ENCODE data around the gene KRT81. TPM values are rescaled to one million over a fixed set of nuclear protein-coding genes. Genes with fewer than 3 reads are reported as not detected.
"Not testable (repeated sequence)": the region's sequence is repeated elsewhere in the genome, so short reads cannot be mapped to it uniquely, and the experiment has no call there.

The KRT81 gene
- total RNA-seq, 1 donor = not detected

GRCh38 chr12:52259657-52260243 is 31.6 kb downstream of the KRT81 start:
- peaks cover 13% of the 10 kb centered on the region for H3K4me1 ChIP-seq (ENCODE audit: insufficient read depth, low read length)

GRCh38 chr12:52258335-52258901 is 32.9 kb downstream of the KRT81 start:
- Histone ChIP-seq H3K4me1 (ENCODE audit: insufficient read depth, low read length) (peaks cover 13% of the 10 kb centered on the region), H3K9me3 (ENCODE audit: low read depth, low read length) (no peaks in the 10 kb centered on the region), H3K27me3 (ENCODE audit: insufficient read depth, low read length) (peaks cover 61% of the 10 kb centered on the region), H3K4me3 (ENCODE audit: low read length) (no peak overlapping the region)

More at GRCh38 chr12:52259657-52260243, 31.6 kb downstream of the KRT81 start:
- H3K4me3 ChIP-seq (ENCODE audit: low read length) = no peak overlapping the region
- no peaks in the 10 kb centered on the region for H3K9me3 ChIP-seq (ENCODE audit: low read depth, low read length)
- H3K27me3 ChIP-seq (ENCODE audit: insufficient read depth, low read length) = peaks cover 64% of the 10 kb centered on the region

GRCh38 chr12:52257922-52258321 is 33.4 kb downstream of the KRT81 start:
- Histone ChIP-seq H3K4me1 (ENCODE audit: insufficient read depth, low read length) (peaks cover 13% of the 10 kb centered on the region), H3K27me3 (ENCODE audit: insufficient read depth, low read length) (peaks cover 60% of the 10 kb centered on the region)
- not testable (repeated sequence) for H3K9me3 ChIP-seq (ENCODE audit: low read depth, low read length); H3K4me3 ChIP-seq (ENCODE audit: low read length)

- Histone ChIP-seq H3K9me3 (ENCODE audit: low read depth, low read length) (no peaks in the 10 kb centered on the region), H3K4me3 (ENCODE audit: low read length) (no peak overlapping the region), H3K4me1 (ENCODE audit: insufficient read depth, low read length) (peaks cover 13% of the 10 kb centered on the region), H3K27me3 (ENCODE audit: insufficient read depth, low read length) (peaks cover 60% of the 10 kb centered on the region)
Observed at GRCh38 chr12:52257074-52257551, 34.2 kb downstream of the KRT81 start.

GRCh38 chr12:52256584-52256935 is 34.8 kb downstream of the KRT81 start:
- Histone ChIP-seq H3K27me3 (ENCODE audit: insufficient read depth, low read length) (peaks cover 61% of the 10 kb centered on the region), H3K4me3 (ENCODE audit: low read length) (no peak overlapping the region), H3K4me1 (ENCODE audit: insufficient read depth, low read length) (peaks cover 16% of the 10 kb centered on the region), H3K9me3 (ENCODE audit: low read depth, low read length) (no peaks in the 10 kb centered on the region)

GRCh38 chr12:52255926-52256583 is 35.3 kb downstream of the KRT81 start:
- Histone ChIP-seq H3K4me3 (ENCODE audit: low read length) (no peak overlapping the region), H3K9me3 (ENCODE audit: low read depth, low read length) (no peaks in the 10 kb centered on the region), H3K27me3 (ENCODE audit: insufficient read depth, low read length) (peaks cover 60% of the 10 kb centered on the region), H3K4me1 (ENCODE audit: insufficient read depth, low read length) (peaks cover 17% of the 10 kb centered on the region)

- Histone ChIP-seq H3K9me3 (ENCODE audit: low read depth, low read length) (no peaks in the 10 kb centered on the region), H3K4me1 (ENCODE audit: insufficient read depth, low read length) (peaks cover 14% of the 10 kb centered on the region), H3K27me3 (ENCODE audit: insufficient read depth, low read length) (peaks cover 58% of the 10 kb centered on the region), H3K4me3 (ENCODE audit: low read length) (no peak overlapping the region)
Observed at GRCh38 chr12:52254965-52255751, 36.2 kb downstream of the KRT81 start.

GRCh38 chr12:52254180-52254964 is 37.0 kb downstream of the KRT81 start:
- H3K9me3 ChIP-seq (ENCODE audit: low read depth, low read length) = no peaks in the 10 kb centered on the region
- no peak overlapping the region for H3K4me3 ChIP-seq (ENCODE audit: low read length)
- peaks cover 6% of the 10 kb centered on the region for H3K4me1 ChIP-seq (ENCODE audit: insufficient read depth, low read length)
- peaks cover 59% of the 10 kb centered on the region for H3K27me3 ChIP-seq (ENCODE audit: insufficient read depth, low read length)

GRCh38 chr12:52253391-52254179 is 37.7 kb downstream of the KRT81 start:
- Histone ChIP-seq H3K27me3 (ENCODE audit: insufficient read depth, low read length) (peaks cover 54% of the 10 kb centered on the region), H3K4me3 (ENCODE audit: low read length) (no peak overlapping the region), H3K4me1 (ENCODE audit: insufficient read depth, low read length) (peaks cover 3% of the 10 kb centered on the region), H3K9me3 (ENCODE audit: low read depth, low read length) (no peaks in the 10 kb centered on the region)

- no peaks in the 10 kb centered on the region for H3K9me3 ChIP-seq (ENCODE audit: low read depth, low read length)
- H3K4me3 ChIP-seq (ENCODE audit: low read length) = no peak overlapping the region
- peaks cover 3% of the 10 kb centered on the region for H3K4me1 ChIP-seq (ENCODE audit: insufficient read depth, low read length)
- peaks cover 50% of the 10 kb centered on the region for H3K27me3 ChIP-seq (ENCODE audit: insufficient read depth, low read length)
Observed at GRCh38 chr12:52252728-52253343, 38.5 kb downstream of the KRT81 start.

- peaks cover 43% of the 10 kb centered on the region for H3K27me3 ChIP-seq (ENCODE audit: insufficient read depth, low read length)
- not testable (repeated sequence) for H3K4me3 ChIP-seq (ENCODE audit: low read length); H3K4me1 ChIP-seq (ENCODE audit: insufficient read depth, low read length); H3K9me3 ChIP-seq (ENCODE audit: low read depth, low read length)
Observed at GRCh38 chr12:52252175-52252615, 39.1 kb downstream of the KRT81 start.

GRCh38 chr12:52251367-52252051 is 39.8 kb downstream of the KRT81 start:
- no peaks in the 10 kb centered on the region for H3K9me3 ChIP-seq (ENCODE audit: low read depth, low read length)
- H3K27me3 ChIP-seq (ENCODE audit: insufficient read depth, low read length) = peaks cover 36% of the 10 kb centered on the region
- H3K4me1 ChIP-seq (ENCODE audit: insufficient read depth, low read length) = peaks cover 3% of the 10 kb centered on the region
- no peak overlapping the region for H3K4me3 ChIP-seq (ENCODE audit: low read length)
